PC-3 (cell line): Measurements from ENCODE around the gene RPS6KA2.

Experiments
- EZH2 ChIP-seq: fragments of 300-600 bp; sonication (generic); IDR thresholded peaks from one replicate; pipeline ENCODE4 v1.6.1; 2017; ENCODE audit warnings: antibody characterized with exemption, mild to moderate bottlenecking, low read length; ENCODE audit not compliant: unreplicated experiment
- EZH2phosphoT487 ChIP-seq: fragments of 300-600 bp; sonication (generic); IDR thresholded peaks from 2 replicates; pipeline ENCODE4 v1.6.1; 2018; ENCODE audit warnings: mild to moderate bottlenecking, antibody characterized with exemption, low read length, borderline replicate concordance
- TF ChIP-seq, protein P1 (sequence below): fragments of 300-600 bp; sonication (generic); conservative IDR thresholded peaks from 2 replicates; pipeline ENCODE4 v1.5.1; 2017; ENCODE audit warnings: antibody characterized with exemption, low read depth, mild to moderate bottlenecking, low read length

DNA sequence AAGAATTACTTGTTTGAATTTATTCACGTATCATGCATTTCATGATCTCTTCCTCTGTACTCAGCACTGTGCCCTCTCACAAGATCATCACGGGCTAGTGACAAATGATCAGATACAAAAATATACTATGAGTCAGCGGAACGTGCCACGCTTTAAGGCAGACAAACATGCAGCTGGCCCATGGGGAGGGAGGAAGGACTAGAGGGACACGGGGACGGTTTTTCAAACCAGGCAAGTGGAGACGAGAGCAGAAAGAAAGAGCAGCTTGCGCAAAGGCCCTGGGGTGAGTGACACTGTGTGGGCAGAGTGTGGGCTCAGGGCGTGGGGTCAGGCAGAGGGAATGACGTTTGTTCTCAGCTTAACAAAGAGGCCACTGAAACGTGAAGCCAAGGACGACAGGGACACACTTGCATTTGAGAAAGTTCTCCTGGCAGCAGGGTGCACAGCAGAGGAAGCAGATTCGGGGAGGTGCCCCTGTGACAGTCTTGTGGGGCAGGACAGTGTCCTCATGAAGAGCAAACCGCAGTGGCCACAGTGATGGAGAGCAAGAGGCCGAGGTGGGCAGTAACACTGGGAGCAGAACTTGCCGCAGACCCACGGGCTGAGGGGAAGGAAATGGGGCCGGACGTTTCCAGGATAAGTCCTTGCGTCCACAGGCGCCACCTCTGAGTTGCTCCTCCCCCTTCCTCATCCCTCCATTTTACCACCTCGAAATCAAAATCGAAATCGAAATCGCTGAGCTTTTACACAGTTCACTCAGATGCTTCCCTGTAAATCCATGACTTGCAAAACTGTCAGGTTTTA, 6.9 kb upstream of the RPS6KA2 start:
- TF ChIP-seq, protein P1, sequence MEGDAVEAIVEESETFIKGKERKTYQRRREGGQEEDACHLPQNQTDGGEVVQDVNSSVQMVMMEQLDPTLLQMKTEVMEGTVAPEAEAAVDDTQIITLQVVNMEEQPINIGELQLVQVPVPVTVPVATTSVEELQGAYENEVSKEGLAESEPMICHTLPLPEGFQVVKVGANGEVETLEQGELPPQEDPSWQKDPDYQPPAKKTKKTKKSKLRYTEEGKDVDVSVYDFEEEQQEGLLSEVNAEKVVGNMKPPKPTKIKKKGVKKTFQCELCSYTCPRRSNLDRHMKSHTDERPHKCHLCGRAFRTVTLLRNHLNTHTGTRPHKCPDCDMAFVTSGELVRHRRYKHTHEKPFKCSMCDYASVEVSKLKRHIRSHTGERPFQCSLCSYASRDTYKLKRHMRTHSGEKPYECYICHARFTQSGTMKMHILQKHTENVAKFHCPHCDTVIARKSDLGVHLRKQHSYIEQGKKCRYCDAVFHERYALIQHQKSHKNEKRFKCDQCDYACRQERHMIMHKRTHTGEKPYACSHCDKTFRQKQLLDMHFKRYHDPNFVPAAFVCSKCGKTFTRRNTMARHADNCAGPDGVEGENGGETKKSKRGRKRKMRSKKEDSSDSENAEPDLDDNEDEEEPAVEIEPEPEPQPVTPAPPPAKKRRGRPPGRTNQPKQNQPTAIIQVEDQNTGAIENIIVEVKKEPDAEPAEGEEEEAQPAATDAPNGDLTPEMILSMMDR = no peak
- TF ChIP-seq EZH2 (no peak), EZH2phosphoT487 (no peak)
